Duodenal mucosa (tissue), 2 donors: Measurements from ENCODE around the gene CYSLTR2.

Source experiments
- H3K27ac ChIP-seq: one replicate; pipeline ENCODE4 v1.7.0; 2013; ENCODE audit warnings: low read depth, low read length
- H3K27me3 ChIP-seq, 2 donors: one replicate each; pipeline ENCODE4 v1.7.0; 2013; ENCODE audit warnings: low read length in 2 of 2, control low read depth in 1 of 2; ENCODE audit not compliant: insufficient read depth in 2 of 2, control insufficient read depth in 1 of 2
- H3K36me3 ChIP-seq, 2 donors: one replicate each; pipeline ENCODE4 v1.7.0; 2013; ENCODE audit warnings: low read length in 2 of 2, control low read depth in 1 of 2; ENCODE audit not compliant: insufficient read depth in 2 of 2, control insufficient read depth in 1 of 2
- H3K4me1 ChIP-seq, 2 donors: one replicate each; pipeline ENCODE4 v1.7.0; 2013; ENCODE audit warnings: low read length in 2 of 2, control low read depth in 1 of 2; ENCODE audit not compliant: insufficient read depth in 2 of 2, control insufficient read depth in 1 of 2
- H3K4me3 ChIP-seq, 2 donors: one replicate each; pipeline ENCODE4 v1.7.0; 2013; ENCODE audit warnings: low read length in 2 of 2, low read depth in 1 of 2
- H3K9ac ChIP-seq, 2 donors: one replicate each; pipeline ENCODE4 v1.7.0; 2013; ENCODE audit warnings: low read length in 2 of 2, low read depth in 1 of 2
- H3K9me3 ChIP-seq, 2 donors: one replicate each; pipeline ENCODE4 v1.7.0; 2013; ENCODE audit warnings: low read length in 2 of 2, control low read depth in 1 of 2; ENCODE audit not compliant: control insufficient read depth in 1 of 2

Gene CYSLTR2

DNA sequence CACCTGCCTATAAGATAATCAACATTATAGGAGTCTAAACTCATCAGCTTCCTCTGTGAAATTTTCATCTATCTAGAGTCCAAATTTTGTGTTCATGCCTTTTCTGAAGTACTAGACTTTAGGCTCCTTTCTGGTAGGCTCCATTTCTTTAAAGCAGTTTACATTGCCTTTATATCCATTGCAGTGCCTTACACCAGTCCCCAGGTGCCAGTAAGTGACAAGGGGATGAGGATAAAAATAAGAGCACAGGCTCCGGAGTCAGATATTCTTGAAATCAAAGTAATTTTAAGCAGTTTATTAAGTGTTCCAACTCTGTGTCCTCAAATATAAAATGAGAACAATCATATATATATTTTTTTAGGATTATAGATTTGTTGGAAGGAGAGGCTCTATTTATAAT is 10.6 kb upstream of the CYSLTR2 start:
- no peaks in the 10 kb centered on the region for H3K36me3 ChIP-seq
- no peak overlapping the region for H3K27ac ChIP-seq
- H3K27me3 ChIP-seq = no peaks in the 10 kb centered on the region

GRCh38 chr13:48644141-48644540 is 9.6 kb upstream of the CYSLTR2 start:
- Histone ChIP-seq H3K9ac (no peak overlapping the region), H3K27ac (no peak overlapping the region), H3K9me3 (no peaks in the 10 kb centered on the region), H3K36me3 (no peaks in the 10 kb centered on the region), H3K4me1 (no peaks in the 10 kb centered on the region), H3K4me3 (no peak overlapping the region), H3K27me3 (no peaks in the 10 kb centered on the region)

More for the DNA sequence above, 10.6 kb upstream of the CYSLTR2 start:
- Histone ChIP-seq H3K4me1 (peaks cover 0 to 1% of the 10 kb centered on the region in 2 donors), H3K4me3 (no peak overlapping the region), H3K9me3 (no peaks in the 10 kb centered on the region), H3K9ac (no peak overlapping the region)

DNA sequence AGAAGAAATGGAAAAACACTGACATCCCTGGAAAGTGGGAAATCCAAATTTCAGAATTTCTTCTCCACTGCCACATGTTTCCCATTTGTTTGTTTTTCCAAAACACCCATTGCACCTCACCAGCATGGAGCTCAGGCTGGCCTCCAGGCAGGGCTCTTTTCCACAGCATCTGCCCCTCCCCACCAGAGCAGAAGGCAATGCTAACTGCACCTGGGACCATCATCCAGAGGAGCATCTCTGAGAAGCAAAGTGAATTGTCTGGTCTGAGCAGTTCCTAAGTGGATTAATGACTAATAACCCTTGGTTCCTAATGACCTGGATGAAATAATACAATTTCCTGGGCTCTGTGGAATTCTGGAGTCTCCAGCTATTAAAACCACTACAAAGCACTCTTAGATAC is 8.8 kb upstream of the CYSLTR2 start:
- no peak overlapping the region for H3K27ac ChIP-seq
- H3K9me3 ChIP-seq = no peaks in the 10 kb centered on the region
- no peak overlapping the region for H3K4me3 ChIP-seq
- no peak overlapping the region for H3K9ac ChIP-seq
- H3K4me1 ChIP-seq = no peaks in the 10 kb centered on the region
- H3K27me3 ChIP-seq = no peaks in the 10 kb centered on the region
- no peaks in the 10 kb centered on the region for H3K36me3 ChIP-seq

GRCh38 chr13:48645845-48646244 is 7.9 kb upstream of the CYSLTR2 start:
- Histone ChIP-seq H3K9ac (no peak overlapping the region), H3K36me3 (no peaks in the 10 kb centered on the region), H3K4me1 (no peaks in the 10 kb centered on the region), H3K27me3 (no peaks in the 10 kb centered on the region), H3K27ac (no peak overlapping the region), H3K9me3 (no peaks in the 10 kb centered on the region), H3K4me3 (no peak overlapping the region)

- Histone ChIP-seq H3K9me3 (no peaks in the 10 kb centered on the region), H3K27me3 (no peaks in the 10 kb centered on the region), H3K27ac (no peak overlapping the region), H3K36me3 (no peaks in the 10 kb centered on the region), H3K4me1 (no peaks in the 10 kb centered on the region), H3K9ac (no peak overlapping the region), H3K4me3 (no peak overlapping the region)
Measured at GRCh38 chr13:48646791-48647190, 6.9 kb upstream of the CYSLTR2 start.

GRCh38 chr13:48647625-48648024 is 6.1 kb upstream of the CYSLTR2 start:
- Histone ChIP-seq H3K9ac (no peak overlapping the region), H3K4me1 (no peaks in the 10 kb centered on the region), H3K4me3 (no peak overlapping the region), H3K36me3 (no peaks in the 10 kb centered on the region), H3K27ac (no peak overlapping the region), H3K9me3 (no peaks in the 10 kb centered on the region), H3K27me3 (no peaks in the 10 kb centered on the region)

DNA sequence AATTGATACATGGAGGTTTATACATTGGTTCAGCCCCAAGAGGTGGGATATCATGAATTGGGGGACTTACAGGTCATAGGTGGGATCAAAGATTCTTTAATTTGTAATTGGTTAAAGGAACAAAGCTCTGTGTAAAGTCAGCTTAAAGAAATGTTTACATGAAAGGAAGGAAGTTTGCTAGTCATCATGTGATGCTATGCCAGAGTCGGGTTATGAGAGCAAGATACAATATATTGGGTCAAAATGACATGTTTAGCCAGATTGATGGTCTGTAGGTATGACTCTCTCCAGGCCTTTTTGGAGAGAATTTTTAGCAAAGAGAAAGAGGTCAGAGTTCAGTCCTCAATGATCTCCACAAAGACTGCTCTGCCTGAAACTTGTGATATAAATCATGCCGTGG is 5.3 kb upstream of the CYSLTR2 start:
- H3K36me3 ChIP-seq = no peaks in the 10 kb centered on the region
- H3K9me3 ChIP-seq = no peaks in the 10 kb centered on the region
- no peak overlapping the region for H3K4me3 ChIP-seq
- H3K27me3 ChIP-seq = no peaks in the 10 kb centered on the region
- H3K9ac ChIP-seq = no peak overlapping the region
- H3K27ac ChIP-seq = no peak overlapping the region
- H3K4me1 ChIP-seq = peaks cover 4 to 7% of the 10 kb centered on the region in 2 donors

DNA sequence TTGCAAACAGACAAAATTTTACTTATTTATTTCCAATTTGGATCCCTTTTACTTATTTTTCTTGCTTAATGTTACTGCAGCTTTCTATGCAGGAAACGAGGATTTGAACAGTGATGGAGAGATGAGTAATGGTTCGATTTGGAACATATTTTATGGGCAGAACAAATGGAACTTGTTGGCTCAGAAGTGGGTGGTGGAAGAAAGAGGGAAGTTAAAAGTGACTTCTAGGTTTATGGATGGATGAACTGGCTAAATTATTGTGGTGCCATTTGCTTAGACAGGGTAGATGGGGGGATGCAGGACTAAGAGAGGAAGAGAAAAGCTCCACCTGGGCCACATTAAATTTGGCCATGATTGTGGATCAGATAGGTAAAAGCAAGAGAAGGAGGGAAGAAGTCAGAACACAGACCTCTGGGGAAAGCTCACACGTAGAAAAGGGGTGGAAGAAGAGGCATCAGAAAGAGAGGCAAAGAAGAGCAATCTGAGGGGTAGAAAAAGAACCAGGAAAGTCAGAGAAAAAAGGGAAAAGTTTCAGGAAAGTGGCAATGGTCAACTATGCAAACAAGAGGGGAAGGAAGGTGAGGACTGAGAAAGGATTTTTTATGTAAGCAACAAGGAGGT is 768 bp upstream of the CYSLTR2 start:
- Histone ChIP-seq H3K4me1 (peaks cover 4 to 11% of the 10 kb centered on the region in 2 donors), H3K36me3 (no peaks in the 10 kb centered on the region), H3K4me3 (no peak overlapping the region), H3K27me3 (no peaks in the 10 kb centered on the region), H3K27ac (no peak overlapping the region), H3K9ac (peak overlapping the region in 1 of 2 donors; percentile 22), H3K9me3 (no peaks in the 10 kb centered on the region)

DNA sequence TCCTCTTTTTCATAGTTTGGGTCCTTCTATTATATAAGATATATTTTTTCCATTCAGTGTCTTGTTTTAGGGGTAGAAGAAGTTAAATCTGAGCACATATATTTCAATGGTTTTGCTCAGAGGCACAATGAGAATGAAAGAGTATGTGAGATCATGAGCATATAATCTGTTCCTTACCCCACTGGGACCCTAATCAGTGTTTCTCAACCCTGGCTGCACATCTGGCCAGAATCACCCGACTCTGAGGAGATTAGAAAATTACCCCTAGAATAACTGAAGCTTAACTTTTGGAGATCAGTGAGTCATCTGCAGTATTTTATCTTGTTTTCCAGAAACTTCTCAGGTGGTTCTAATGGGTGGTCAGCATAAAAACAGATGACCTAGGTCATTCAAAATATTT is 782 bp downstream of the CYSLTR2 start:
- Histone ChIP-seq H3K36me3 (no peaks in the 10 kb centered on the region), H3K27ac (no peak overlapping the region), H3K4me1 (peaks cover 4 to 11% of the 10 kb centered on the region in 2 donors), H3K9me3 (no peaks in the 10 kb centered on the region), H3K27me3 (no peaks in the 10 kb centered on the region), H3K4me3 (peak overlapping the region in 1 of 2 donors; percentile 12), H3K9ac (no peak overlapping the region)

DNA sequence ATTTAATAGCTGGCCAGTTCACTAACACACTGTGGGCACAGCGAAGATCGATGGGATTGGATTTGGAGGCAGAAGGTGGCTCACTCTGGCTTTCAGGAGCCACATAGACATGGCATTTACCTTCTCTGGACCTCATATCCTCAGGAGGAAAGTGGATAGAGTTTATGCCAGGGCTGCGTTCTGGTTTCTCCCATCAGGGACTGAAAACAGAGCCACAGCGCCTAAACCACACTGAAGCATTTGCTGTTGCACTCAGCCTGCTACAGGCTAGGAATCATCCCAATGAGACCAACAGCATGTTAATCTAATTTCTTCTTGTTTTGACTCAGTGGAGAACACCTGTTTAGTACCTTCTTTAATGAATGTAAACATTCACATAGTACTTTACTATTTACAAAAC is 1.6 kb downstream of the CYSLTR2 start:
- H3K27me3 ChIP-seq = no peaks in the 10 kb centered on the region
- no peak overlapping the region for H3K4me3 ChIP-seq
- no peak overlapping the region for H3K27ac ChIP-seq
- H3K4me1 ChIP-seq = peaks cover 4 to 11% of the 10 kb centered on the region in 2 donors
- H3K36me3 ChIP-seq = no peaks in the 10 kb centered on the region
- H3K9ac ChIP-seq = no peak overlapping the region
- no peaks in the 10 kb centered on the region for H3K9me3 ChIP-seq

DNA sequence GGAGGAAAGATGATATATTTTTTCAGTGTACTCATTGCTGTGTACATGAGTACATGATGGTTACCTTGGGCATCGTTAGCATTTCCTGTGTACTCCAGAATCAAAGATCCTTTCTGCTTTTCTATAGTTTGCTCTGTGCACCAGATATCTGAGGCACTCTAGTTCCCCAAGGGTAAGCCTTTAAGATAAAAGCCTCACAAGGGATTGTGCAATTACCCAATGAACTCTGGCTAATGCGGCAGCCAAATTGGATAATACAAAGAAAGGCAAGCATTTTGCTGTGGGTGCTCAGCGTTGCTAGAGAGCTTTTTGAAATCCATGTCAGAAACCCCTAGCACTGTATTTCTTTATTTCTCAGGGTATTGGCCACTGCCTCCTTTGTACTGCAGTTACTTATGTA is 2.9 kb downstream of the CYSLTR2 start:
- Histone ChIP-seq H3K9ac (no peak overlapping the region), H3K27me3 (no peaks in the 10 kb centered on the region), H3K4me1 (peaks cover 4 to 11% of the 10 kb centered on the region in 2 donors), H3K9me3 (no peaks in the 10 kb centered on the region), H3K36me3 (no peaks in the 10 kb centered on the region), H3K4me3 (no peak overlapping the region), H3K27ac (no peak overlapping the region)
